ENCODE measurements around the gene CLEC3A. TPM values are rescaled to one million over a fixed set of nuclear protein-coding genes. Genes with fewer than 3 reads are reported as not detected.

CLEC3A gene
- total and polyA plus RNA-seq, 2 donors (not counting 1 experiment from before 2014, with no cell fraction given): not detected

DNA sequence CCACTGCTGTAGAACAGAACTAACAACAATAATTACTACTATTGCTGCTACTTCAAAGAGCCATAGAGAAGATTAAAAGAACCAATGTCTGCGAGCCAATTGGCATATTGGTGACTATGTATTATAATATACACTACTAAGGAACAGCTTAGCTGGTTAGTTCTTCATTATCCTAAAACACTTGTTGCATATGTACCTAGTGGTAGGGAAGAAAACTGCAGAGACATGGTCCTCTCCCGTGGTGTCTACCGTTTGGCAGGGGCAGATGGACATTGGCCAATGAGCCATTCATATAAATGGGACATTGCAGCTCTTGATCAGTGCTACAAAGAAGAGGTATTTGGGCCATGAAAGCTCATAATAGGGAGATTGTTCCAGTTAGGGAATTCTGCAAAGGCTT, 46.4 kb upstream of the CLEC3A start:
- ChIA-PET POLR2A (no interaction called here), CTCF (interaction anchor here (1.7 kb wide), 1 partner anchor 299 kb away, joined by 6 read pairs; no protein-coding TSS in a partner anchor)

DNA sequence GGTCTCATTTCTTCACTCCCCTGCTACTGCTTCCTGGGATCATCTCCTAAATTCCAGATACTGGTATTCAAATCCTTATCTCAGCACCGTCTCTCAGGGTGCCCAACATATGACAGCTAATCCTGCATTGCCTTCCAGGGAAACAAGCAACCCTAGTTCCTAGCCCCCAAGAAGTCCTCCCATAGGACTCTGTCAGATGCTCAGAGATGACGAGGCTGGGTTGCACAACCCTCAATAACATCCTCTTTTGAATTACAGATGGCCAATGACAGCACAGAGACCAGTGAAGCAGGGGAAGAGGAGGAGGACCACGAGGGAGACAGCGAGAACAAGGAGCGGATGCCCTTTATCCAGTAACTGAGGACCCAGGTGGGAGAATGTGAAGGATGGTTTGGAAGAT, 45.0 kb upstream of the CLEC3A start:
- Histone ChIP-seq H2AFZ (ENCODE audit: insufficient read depth, low read depth, low read length, poor library complexity, severe bottlenecking) (no peak overlapping the region), H3K9ac (ENCODE audit: low read length) (no peak overlapping the region), H3K4me1 (ENCODE audit: control insufficient read depth in 2 of 2, insufficient read depth in 2 of 2, low read length in 2 of 2) (no peaks in the 10 kb centered on the region), H3K27me3 (replicated peaks in 1 of 4; ENCODE audit: control extremely low read depth in 1 of 4, control insufficient read depth in 3 of 4, insufficient read depth in 4 of 4, low read length in 3 of 4) (no peaks in the 10 kb centered on the region), H3K9me3 (ENCODE audit: control extremely low read depth in 1 of 3, control insufficient read depth in 2 of 3, insufficient read depth in 1 of 3, low read length in 2 of 3) (no peaks in the 10 kb centered on the region), H3K4me2 (replicated peaks; ENCODE audit: low read depth, low read length, poor library complexity, severe bottlenecking) (no peak overlapping the region), H4K20me1 (ENCODE audit: control insufficient read depth, insufficient read depth, low read length, poor library complexity, severe bottlenecking) (no peaks in the 10 kb centered on the region), H3K36me3 (replicated peaks in 1 of 2; ENCODE audit: control extremely low read depth in 1 of 2, control insufficient read depth in 1 of 2, extremely low read depth in 1 of 2, insufficient read depth in 2 of 2, low read length in 1 of 2) (no peaks in the 10 kb centered on the region), H3K27ac (ENCODE audit: low read length in 2 of 2) (no peak overlapping the region), H3K4me3 (ENCODE audit: control extremely low read depth in 1 of 5, extremely low read depth in 1 of 5, insufficient read depth in 1 of 5, low read depth in 2 of 5, low read length in 4 of 5) (no peak overlapping the region), H3K79me2 (ENCODE audit: control insufficient read depth, insufficient read depth, low read length) (no peaks in the 10 kb centered on the region)
- H3K27me3 Mint-ChIP-seq: no peaks in the 10 kb centered on the region
- no peaks in the 10 kb centered on the region for H3K4me1 Mint-ChIP-seq
- no peaks in the 10 kb centered on the region for H3K9me3 Mint-ChIP-seq (ENCODE audit: insufficient read depth)
- POLR2A ChIA-PET: no interaction called here
- no peak overlapping the region for H3K27ac Mint-ChIP-seq
- ATAC-seq (ENCODE audit: low read depth) (no peak), DNase-seq (no peak)
- CTCF ChIA-PET: no interaction called here
- H3K4me3 Mint-ChIP-seq: no peak overlapping the region
- intact Hi-C loops (cut with micrococcal nuclease): no loop called here
- TF ChIP-seq, protein P1, sequence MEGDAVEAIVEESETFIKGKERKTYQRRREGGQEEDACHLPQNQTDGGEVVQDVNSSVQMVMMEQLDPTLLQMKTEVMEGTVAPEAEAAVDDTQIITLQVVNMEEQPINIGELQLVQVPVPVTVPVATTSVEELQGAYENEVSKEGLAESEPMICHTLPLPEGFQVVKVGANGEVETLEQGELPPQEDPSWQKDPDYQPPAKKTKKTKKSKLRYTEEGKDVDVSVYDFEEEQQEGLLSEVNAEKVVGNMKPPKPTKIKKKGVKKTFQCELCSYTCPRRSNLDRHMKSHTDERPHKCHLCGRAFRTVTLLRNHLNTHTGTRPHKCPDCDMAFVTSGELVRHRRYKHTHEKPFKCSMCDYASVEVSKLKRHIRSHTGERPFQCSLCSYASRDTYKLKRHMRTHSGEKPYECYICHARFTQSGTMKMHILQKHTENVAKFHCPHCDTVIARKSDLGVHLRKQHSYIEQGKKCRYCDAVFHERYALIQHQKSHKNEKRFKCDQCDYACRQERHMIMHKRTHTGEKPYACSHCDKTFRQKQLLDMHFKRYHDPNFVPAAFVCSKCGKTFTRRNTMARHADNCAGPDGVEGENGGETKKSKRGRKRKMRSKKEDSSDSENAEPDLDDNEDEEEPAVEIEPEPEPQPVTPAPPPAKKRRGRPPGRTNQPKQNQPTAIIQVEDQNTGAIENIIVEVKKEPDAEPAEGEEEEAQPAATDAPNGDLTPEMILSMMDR (IDR thresholded peaks at IDR 0.05): no peak
- no peak for TF ChIP-seq EZH2 (IDR thresholded peaks at IDR 0.05; ENCODE audit: borderline replicate concordance, insufficient read depth, low read depth, low read length, poor library complexity, severe bottlenecking)
- 75% methylated on average over 4 of the region's 5 CpGs for WGBS (ENCODE audit: insufficient coverage)

More for the DNA sequence above, 46.4 kb upstream of the CLEC3A start:
- H3K4me1 ChIP-seq (ENCODE audit: control insufficient read depth in 2 of 2, insufficient read depth in 2 of 2, low read length in 2 of 2): no peaks in the 10 kb centered on the region
- DNase-seq: no peak
- H3K4me1 Mint-ChIP-seq: no peaks in the 10 kb centered on the region
- WGBS (ENCODE audit: insufficient coverage): 60% methylated on average over 2 of the region's 3 CpGs
- H3K9ac ChIP-seq (ENCODE audit: low read length): no peak overlapping the region
- H3K79me2 ChIP-seq (ENCODE audit: control insufficient read depth, insufficient read depth, low read length): no peaks in the 10 kb centered on the region
- no peak overlapping the region for H3K4me3 ChIP-seq (ENCODE audit: control extremely low read depth in 1 of 5, extremely low read depth in 1 of 5, insufficient read depth in 1 of 5, low read depth in 2 of 5, low read length in 4 of 5)
- H3K27ac ChIP-seq (ENCODE audit: low read length in 2 of 2): no peak overlapping the region
- no peaks in the 10 kb centered on the region for H3K36me3 ChIP-seq (replicated peaks in 1 of 2; ENCODE audit: control extremely low read depth in 1 of 2, control insufficient read depth in 1 of 2, extremely low read depth in 1 of 2, insufficient read depth in 2 of 2, low read length in 1 of 2)
- H3K9me3 Mint-ChIP-seq (ENCODE audit: insufficient read depth): no peaks in the 10 kb centered on the region
- intact Hi-C loops (cut with micrococcal nuclease): no loop called here
- no peak for TF ChIP-seq EZH2 (IDR thresholded peaks at IDR 0.05; ENCODE audit: borderline replicate concordance, insufficient read depth, low read depth, low read length, poor library complexity, severe bottlenecking)
- peaks cover 3% of the 10 kb centered on the region for H3K27me3 Mint-ChIP-seq
- no peaks in the 10 kb centered on the region for H3K9me3 ChIP-seq (ENCODE audit: control extremely low read depth in 1 of 3, control insufficient read depth in 2 of 3, insufficient read depth in 1 of 3, low read length in 2 of 3)
- no peak overlapping the region for H2AFZ ChIP-seq (ENCODE audit: insufficient read depth, low read depth, low read length, poor library complexity, severe bottlenecking)
- ATAC-seq (ENCODE audit: low read depth): no peak
- H3K27me3 ChIP-seq (replicated peaks in 1 of 4; ENCODE audit: control extremely low read depth in 1 of 4, control insufficient read depth in 3 of 4, insufficient read depth in 4 of 4, low read length in 3 of 4): no peaks in the 10 kb centered on the region
- H3K4me3 Mint-ChIP-seq: no peak overlapping the region
- no peak overlapping the region for H3K27ac Mint-ChIP-seq
- H3K4me2 ChIP-seq (replicated peaks; ENCODE audit: low read depth, low read length, poor library complexity, severe bottlenecking): no peak overlapping the region
- H4K20me1 ChIP-seq (ENCODE audit: control insufficient read depth, insufficient read depth, low read length, poor library complexity, severe bottlenecking): no peaks in the 10 kb centered on the region

Measured in B cell (primary cell).